NCI-H69 (cell line): ENCODE data around the gene NOS1.
"Not testable (repeated sequence)": the region's sequence is repeated elsewhere in the genome, so short reads cannot be mapped to it uniquely, and the experiment has no call there.

Experiments
- DNase-seq: peaks from one replicate; lab custom pipeline; 2025; lab: John Stamatoyannopoulos, UW

The NOS1 gene

GRCh38 chr12:117361347-117361751 lies at the start of gene NOS1:
Gene NOS1 (minus strand): TSS chr12:117361626. CDS start chr12:117331069, 30,557 bp downstream.
- DNase-seq = no peak

GRCh38 chr12:117409286-117409685 lies 47.9 kb upstream of the NOS1 start:
- DNase-seq = no peak

GRCh38 chr12:117408161-117408791 lies 46.9 kb upstream of the NOS1 start:
- peak; percentile 65 for DNase-seq

GRCh38 chr12:117404940-117405339 lies 43.5 kb upstream of the NOS1 start:
- peak; percentile 43 for DNase-seq

- DNase-seq = peak; percentile 30
Measured at GRCh38 chr12:117404203-117404853, 42.9 kb upstream of the NOS1 start.

GRCh38 chr12:117403586-117404139 lies 42.2 kb upstream of the NOS1 start:
- no peak for DNase-seq

GRCh38 chr12:117402363-117402762 lies 40.9 kb upstream of the NOS1 start:
- DNase-seq = peak; percentile 21

- no peak for DNase-seq
Measured at GRCh38 chr12:117400912-117401311, 39.5 kb upstream of the NOS1 start.

- not testable (repeated sequence) for DNase-seq
Measured at GRCh38 chr12:117398482-117398881, 37.1 kb upstream of the NOS1 start.

DNA sequence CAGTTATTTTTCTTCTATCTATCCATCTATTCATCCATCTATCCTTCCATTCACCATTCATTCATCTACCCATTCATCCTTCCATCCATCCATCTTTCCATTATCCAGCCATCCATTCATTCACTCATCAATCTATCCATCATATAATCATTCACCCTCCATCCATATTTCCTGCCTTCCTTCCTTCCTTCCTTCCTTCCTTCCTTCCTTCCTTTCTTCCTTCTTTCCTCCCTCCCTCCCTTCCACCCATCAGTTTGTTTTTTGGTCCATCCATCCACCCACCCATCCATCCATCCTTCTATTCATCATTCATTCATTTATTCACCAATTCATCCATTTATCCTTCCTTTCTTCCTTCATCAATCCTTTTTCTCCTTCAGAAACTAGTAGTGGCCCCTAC lies 34.3 kb upstream of the NOS1 start:
- DNase-seq = no peak

- no peak for DNase-seq
Measured at GRCh38 chr12:117394491-117394890, 33.1 kb upstream of the NOS1 start.

DNA sequence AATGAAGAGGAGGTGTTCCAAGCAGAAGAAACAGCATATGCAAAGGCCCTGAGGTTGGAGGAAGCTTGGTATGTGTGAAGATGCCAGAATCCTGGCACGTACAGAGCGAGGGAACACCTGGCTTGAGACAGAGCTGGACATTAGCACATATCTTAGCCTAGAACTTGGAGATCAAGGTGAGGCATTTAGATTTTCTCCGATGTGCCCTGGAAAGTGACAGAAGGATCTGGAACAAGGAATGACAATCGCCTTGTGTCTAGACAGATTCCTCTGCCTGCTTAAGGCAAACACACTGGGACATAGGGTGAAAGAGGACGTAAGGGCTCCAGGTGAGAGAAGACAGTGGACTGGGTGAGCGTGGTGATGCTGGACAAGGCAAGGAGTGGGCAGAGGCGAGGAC lies 32.2 kb upstream of the NOS1 start:
- no peak for DNase-seq

DNA sequence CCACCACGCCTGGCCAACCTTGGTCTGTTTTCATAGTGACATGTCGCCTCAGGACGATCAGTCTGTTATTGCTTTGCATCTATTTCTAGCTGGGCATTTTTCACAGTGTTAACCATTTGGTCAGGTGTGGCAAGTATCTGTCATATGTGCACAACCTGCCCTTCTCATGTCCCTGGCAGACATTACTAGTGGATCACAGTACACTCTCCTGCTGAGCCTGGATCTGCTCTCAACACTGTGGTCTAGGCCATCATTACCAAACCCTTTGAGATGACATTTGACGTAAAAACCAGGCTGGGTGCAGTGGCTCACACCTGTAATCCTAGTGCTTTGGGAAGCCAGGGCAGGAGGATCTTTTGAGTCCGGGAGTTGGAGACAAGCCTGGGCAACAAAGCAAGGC lies 29.4 kb upstream of the NOS1 start:
- DNase-seq = no peak

DNA sequence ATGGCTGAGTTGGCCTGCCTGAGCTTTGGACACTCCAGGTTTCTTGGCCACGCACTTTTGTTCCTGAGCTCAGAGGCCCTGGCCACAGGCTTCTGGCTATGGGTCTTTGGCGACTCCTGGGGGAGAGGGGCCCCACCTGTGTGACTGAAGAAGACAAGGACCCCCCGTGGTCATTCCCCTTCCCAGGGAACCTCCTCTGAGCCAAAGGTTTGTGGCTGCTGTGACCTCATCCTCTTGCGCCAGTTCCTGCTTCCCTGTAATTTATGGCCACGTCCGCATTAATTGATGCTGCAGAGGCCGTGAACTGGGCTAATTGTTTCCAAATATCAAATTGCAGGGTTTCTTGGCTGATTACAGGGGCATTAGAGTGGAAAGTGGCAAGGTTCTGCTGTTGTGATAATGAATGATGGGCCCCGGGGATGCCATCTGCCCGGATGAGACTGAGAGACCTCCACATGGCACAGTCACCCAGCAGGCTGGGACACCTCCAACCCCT lies 27.6 kb upstream of the NOS1 start:
- DNase-seq = peak; percentile 96

GRCh38 chr12:117387832-117388231 lies 26.4 kb upstream of the NOS1 start:
- no peak for DNase-seq

DNA sequence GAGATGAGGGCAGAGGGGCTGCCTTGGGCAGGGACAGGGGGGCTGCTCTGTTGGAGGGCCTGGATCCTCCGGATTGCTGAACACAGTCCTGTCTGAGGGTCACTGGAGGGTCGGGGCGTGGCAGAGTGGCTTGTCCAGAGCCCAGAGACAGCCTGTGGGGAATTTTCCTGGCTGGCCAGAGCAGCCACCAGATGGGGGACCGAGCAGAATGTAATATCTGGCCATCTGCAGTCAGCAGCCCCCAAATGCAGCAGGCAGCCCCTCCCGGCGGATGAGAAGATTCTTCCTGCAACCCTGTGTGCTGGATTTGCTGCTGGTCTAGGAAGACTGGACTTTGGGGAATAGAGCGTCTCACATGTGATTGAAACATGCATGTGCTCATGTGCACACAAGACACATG lies 23.3 kb upstream of the NOS1 start:
- no peak for DNase-seq

DNA sequence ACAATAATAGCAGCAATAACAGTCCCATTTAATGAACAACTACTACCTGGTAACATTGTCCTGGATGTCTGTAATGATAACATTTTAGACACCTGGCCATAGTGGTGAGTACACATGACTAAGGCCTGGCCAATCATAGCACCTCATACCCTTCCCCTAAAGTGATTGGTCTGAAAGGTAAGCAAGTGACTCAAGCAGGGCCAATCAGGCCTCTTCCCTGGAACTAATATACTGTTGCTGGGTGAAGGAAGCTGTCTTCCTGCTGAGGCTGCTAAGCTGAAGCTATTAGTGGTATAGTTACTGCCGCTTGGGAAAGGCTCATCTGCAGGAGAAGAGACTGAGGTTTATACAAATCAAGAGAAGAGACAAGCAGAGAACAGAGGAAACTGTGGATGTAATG lies 18.7 kb upstream of the NOS1 start:
- DNase-seq = peak; percentile 28

DNA sequence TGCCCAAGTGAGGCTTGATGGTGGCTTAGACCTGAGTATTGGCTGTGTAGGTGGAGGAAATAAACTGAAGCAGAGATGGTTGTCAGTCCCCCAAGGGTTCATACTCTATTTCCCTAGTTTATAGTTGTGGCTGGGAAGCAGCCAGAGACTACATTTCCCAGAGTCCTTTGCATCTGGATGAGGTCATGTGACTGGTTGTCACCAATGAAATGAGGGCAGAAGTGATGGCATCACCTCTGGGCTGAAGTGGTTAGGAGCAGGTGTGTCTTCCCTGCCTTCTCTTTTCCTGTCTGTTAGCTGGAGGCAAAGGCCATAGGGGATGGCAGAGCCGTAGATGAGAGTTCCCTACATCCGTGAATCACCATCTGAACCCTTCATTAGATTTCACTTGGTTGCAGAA lies 16.3 kb upstream of the NOS1 start:
- peak; percentile 16 for DNase-seq

DNA sequence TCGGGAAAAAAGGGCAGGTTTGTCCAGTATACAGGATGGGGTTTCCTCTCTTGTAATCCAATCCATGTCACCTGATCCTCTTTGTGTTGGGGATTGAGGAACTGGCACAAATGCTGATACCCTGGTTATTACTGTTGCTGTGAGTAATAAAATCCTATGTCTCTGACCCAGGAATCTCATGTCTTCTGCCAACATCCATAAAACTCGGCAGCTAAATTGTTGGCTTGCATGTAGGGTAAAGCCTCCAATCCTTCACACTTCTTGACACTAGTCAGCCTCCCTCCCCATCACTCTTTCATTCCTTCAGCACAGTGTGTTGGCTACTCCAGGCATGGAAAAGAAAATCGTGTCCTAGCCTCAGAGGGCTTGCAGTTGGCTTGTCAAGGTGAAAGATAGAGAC lies 9.2 kb upstream of the NOS1 start:
- no peak for DNase-seq

DNA sequence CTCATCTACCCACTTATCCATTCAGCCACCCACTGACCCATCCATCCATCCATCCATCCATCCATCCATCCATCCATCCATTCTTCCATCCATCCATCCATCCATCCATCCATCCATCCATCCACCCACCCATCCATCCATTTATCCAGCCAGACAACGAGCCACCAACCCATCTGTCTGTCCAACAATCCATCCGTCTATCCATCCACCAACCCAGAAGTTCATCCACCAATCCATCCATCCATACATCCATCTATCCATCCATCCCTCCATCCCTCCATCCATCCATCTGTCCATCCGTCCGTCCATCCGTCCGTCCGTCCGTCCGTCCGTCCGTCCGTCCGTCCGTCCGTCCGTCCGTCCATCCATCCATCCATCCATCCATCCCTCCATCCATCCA lies 8.6 kb upstream of the NOS1 start:
- not testable (repeated sequence) for DNase-seq

DNA sequence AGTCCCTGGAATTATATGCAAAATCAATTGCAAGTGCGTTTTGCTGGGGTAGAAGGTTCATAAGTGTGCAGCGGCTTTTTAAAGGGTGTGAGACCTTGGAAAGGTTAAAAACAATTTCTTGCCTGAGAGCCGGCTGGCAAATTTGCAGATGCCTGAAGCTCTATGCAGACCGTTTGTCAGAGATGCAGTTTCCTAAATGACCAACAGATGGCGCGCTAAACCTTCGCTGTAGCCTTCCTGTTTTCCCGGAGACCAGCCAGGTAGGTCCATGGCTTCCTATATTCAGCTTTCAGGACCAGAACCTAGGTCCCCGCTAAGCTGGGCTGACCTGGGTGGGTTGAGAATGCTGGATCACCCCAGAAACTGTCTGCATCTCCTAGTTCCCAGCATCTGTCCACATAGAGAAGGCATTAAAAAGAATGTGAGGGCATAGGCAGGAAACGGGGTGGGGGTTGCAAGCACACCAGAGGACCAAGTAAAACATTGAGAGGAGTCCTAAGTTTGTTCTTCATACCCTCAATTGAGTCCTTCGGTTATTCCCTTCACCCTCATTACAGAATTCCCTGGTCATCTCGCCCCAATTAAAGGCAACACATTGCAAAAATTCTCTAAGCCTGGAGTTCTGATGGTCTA lies 5.7 kb upstream of the NOS1 start:
- DNase-seq = peak; percentile 85

DNA sequence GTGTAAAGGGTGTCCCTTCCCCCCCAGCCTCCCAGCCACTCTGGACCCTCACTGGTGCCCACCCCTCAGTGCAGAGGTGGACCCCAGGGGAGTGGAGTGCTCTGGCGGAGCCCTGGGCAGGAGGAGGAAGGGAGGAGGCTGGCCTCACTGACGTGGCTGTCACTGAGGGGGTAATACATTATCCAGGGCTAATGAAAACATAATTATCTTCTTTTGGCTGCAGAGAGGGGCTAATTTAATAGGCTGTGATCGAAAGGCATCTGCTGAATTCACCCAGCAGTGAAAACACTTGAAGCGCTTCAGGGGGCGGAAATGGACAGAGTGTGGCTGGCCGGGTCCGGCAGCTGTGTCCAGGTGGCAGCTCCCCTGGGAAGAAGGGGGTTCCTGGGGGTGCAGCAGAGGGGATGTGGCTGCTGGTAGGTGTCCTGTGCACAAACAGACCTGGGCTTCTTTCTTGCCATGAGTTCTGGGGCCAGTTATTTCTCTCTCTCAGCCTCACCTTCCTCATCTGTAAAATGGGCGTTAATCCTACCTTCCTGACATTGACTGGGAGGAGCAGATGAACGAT lies 3.7 kb upstream of the NOS1 start:
- DNase-seq = peak; percentile 65
